SK-N-SH treated with all-trans-retinoic acid at 6 μM for 48 hours (cell line): ENCODE measurements around the gene ZFYVE28.

Experiments used
- ARNTL ChIP-seq: fragments of 450-650 bp; formaldehyde crosslinking; IDR thresholded peaks from 2 replicates; pipeline ENCODE4 v1.5.0; 2020; ENCODE audit warnings: low read depth, mild to moderate bottlenecking, moderate library complexity, borderline replicate concordance
- ESRRG ChIP-seq: fragments of 250-450 bp; sonication (Bioruptor Pico); IDR thresholded peaks from 2 replicates; pipeline ENCODE4 v1.6.1; 2021; ENCODE audit warnings: mild to moderate bottlenecking
- GLIS3 ChIP-seq: fragments of 250-450 bp; sonication (Bioruptor Pico); IDR thresholded peaks from 2 replicates; pipeline ENCODE4 v1.5.0; 2020; ENCODE audit warnings: mild to moderate bottlenecking, moderate library complexity
- OSR1 ChIP-seq: fragments of 250-450 bp; sonication (Bioruptor Pico); IDR thresholded peaks from 2 replicates; pipeline ENCODE4 v1.8.0; 2022; ENCODE audit warnings: moderate library complexity, mild to moderate bottlenecking, inconsistent platforms
- PATZ1 ChIP-seq: fragments of 250-450 bp; sonication (Bioruptor Pico); IDR thresholded peaks from 2 replicates; pipeline ENCODE4 v1.8.0; 2020; ENCODE audit warnings: mild to moderate bottlenecking, moderate library complexity, borderline replicate concordance
- PPARA ChIP-seq: fragments of 250-450 bp; sonication (Bioruptor Pico); IDR thresholded peaks from 2 replicates; pipeline ENCODE4 v1.5.0; 2020; ENCODE audit warnings: mild to moderate bottlenecking, borderline replicate concordance
- RARB ChIP-seq: fragments of 250-450 bp; sonication (Bioruptor Pico); IDR thresholded peaks from 2 replicates; pipeline ENCODE4 v1.8.0; 2021; ENCODE audit warnings: mild to moderate bottlenecking, moderate library complexity
- SNAI2 ChIP-seq: fragments of 250-450 bp; sonication (Bioruptor Pico); IDR thresholded peaks from 2 replicates; pipeline ENCODE4 v1.5.0; 2020; ENCODE audit warnings: mild to moderate bottlenecking, moderate library complexity
- TCF4 ChIP-seq: fragments of 250-450 bp; sonication (Bioruptor Pico); IDR thresholded peaks from 2 replicates; pipeline ENCODE4 v1.8.0; 2021; ENCODE audit warnings: mild to moderate bottlenecking, moderate library complexity, borderline replicate concordance
- ZC3H10 ChIP-seq: fragments of 250-450 bp; sonication (Bioruptor Pico); IDR thresholded peaks from 2 replicates; pipeline ENCODE4 v1.5.1; 2021; ENCODE audit warnings: mild to moderate bottlenecking, moderate library complexity
- ZFP3 ChIP-seq: fragments of 250-450 bp; sonication (Bioruptor Pico); IDR thresholded peaks from 2 replicates; pipeline ENCODE4 v1.5.0; 2020; ENCODE audit warnings: mild to moderate bottlenecking, moderate library complexity
- ZNF565 ChIP-seq: fragments of 450-650 bp; formaldehyde crosslinking; conservative IDR thresholded peaks from 2 replicates; pipeline ENCODE4 v1.5.0; 2020; ENCODE audit warnings: low read depth, mild to moderate bottlenecking, moderate library complexity
- TF ChIP-seq, protein P1 (sequence below): fragments of 250-450 bp; sonication (Bioruptor Pico); IDR thresholded peaks from 2 replicates; pipeline ENCODE4 v1.8.0; 2021; ENCODE audit warnings: low read depth, mild to moderate bottlenecking, moderate library complexity, borderline replicate concordance

DNA sequence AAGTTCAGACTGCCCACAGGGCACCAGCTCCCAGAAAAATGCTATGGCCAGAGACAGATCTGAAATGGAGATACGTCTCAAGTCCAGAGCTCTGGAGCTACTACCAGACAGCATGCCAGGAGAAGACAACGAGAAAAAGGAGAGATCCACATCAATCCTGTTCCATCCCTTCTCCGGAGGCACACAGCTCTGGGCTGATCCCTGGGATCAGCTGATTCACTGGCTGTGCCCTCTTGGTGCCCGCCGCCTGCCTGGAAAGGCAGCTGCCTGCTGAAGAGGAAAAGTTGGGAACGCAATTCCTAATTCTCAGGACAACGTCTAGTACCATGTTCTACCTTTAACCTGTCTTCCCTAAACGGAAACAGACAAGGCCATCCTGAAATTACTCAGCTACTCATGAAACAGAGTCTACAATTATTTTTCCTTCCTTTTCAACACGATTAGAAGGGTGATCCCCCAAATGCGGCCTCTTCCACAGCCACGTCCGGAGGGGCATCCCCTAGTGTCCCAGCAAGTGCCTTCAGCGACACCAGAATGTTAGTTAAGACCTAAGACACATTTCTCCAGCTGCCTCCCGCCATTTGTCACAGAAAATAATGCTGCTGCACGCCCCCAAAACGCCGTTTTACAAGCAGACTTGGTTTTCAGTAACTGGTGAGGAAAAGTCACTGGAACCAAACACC, 2.4 kb downstream of the ZFYVE28 start:
- no peak for TF ChIP-seq PPARA (CRISPR knock-in tag)
- TF ChIP-seq ESRRG (CRISPR knock-in tag), result no peak
- TF ChIP-seq ZC3H10 (CRISPR knock-in tag), result no peak
- no peak for TF ChIP-seq TCF4 (CRISPR knock-in tag)
- TF ChIP-seq ZFP3 (CRISPR knock-in tag), result no peak
- no peak for TF ChIP-seq OSR1 (CRISPR knock-in tag)
- no peak for TF ChIP-seq RARB (CRISPR knock-in tag)
- no peak for TF ChIP-seq PATZ1
- no peak for TF ChIP-seq ZNF565 (CRISPR knock-in tag)
- no peak for TF ChIP-seq GLIS3
- TF ChIP-seq ARNTL (CRISPR knock-in tag), result no peak
- TF ChIP-seq SNAI2 (CRISPR knock-in tag), result no peak
- TF ChIP-seq, protein P1, sequence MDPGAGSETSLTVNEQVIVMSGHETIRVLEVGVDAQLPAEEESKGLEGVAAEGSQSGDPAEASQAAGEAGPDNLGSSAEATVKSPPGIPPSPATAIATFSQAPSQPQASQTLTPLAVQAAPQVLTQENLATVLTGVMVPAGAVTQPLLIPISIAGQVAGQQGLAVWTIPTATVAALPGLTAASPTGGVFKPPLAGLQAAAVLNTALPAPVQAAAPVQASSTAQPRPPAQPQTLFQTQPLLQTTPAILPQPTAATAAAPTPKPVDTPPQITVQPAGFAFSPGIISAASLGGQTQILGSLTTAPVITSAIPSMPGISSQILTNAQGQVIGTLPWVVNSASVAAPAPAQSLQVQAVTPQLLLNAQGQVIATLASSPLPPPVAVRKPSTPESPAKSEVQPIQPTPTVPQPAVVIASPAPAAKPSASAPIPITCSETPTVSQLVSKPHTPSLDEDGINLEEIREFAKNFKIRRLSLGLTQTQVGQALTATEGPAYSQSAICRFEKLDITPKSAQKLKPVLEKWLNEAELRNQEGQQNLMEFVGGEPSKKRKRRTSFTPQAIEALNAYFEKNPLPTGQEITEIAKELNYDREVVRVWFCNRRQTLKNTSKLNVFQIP, result no peak
